HG03460 (cell line): ENCODE measurements around the gene MRNIP.

Experiments used
- ATAC-seq: cut with Tn5 transposase; IDR thresholded peaks from one replicate; pipeline ENCODE4 v1.9.1; 2021; ENCODE audit not compliant: unreplicated experiment

MRNIP gene

GRCh38 chr5:179889885-179890284 lies 31.3 kb upstream of the MRNIP start:
- no peak for ATAC-seq

GRCh38 chr5:179887802-179888201 lies 29.2 kb upstream of the MRNIP start:
- no peak for ATAC-seq

GRCh38 chr5:179887095-179887494 lies 28.5 kb upstream of the MRNIP start:
- ATAC-seq = no peak

GRCh38 chr5:179886190-179886911 lies 27.7 kb upstream of the MRNIP start:
- ATAC-seq = no peak

- no peak for ATAC-seq
These were observed 27.0 kb upstream of the MRNIP start for GRCh38 chr5:179885491-179886090.

- ATAC-seq = no peak
These were observed 24.5 kb upstream of the MRNIP start for GRCh38 chr5:179883163-179883562.

- no peak for ATAC-seq
These were observed 23.7 kb upstream of the MRNIP start for GRCh38 chr5:179882338-179882737.

- no peak for ATAC-seq
These were observed 22.4 kb upstream of the MRNIP start for GRCh38 chr5:179880848-179881590.

GRCh38 chr5:179880066-179880650 lies 21.5 kb upstream of the MRNIP start:
- ATAC-seq = no peak

- ATAC-seq = no peak
These were observed 21.0 kb upstream of the MRNIP start for GRCh38 chr5:179879690-179880010.

- no peak for ATAC-seq
These were observed 20.5 kb upstream of the MRNIP start for GRCh38 chr5:179879003-179879689.

- no peak for ATAC-seq
These were observed 19.8 kb upstream of the MRNIP start for GRCh38 chr5:179878222-179879002.

- no peak for ATAC-seq
These were observed 18.0 kb upstream of the MRNIP start for GRCh38 chr5:179876610-179876952.

GRCh38 chr5:179875741-179876609 lies 17.4 kb upstream of the MRNIP start:
- no peak for ATAC-seq

GRCh38 chr5:179874536-179875292 lies 16.1 kb upstream of the MRNIP start:
- no peak for ATAC-seq

GRCh38 chr5:179874136-179874535 lies 15.5 kb upstream of the MRNIP start:
- no peak for ATAC-seq

GRCh38 chr5:179873588-179874110 lies 15.0 kb upstream of the MRNIP start:
- no peak for ATAC-seq

GRCh38 chr5:179872828-179873575 lies 14.4 kb upstream of the MRNIP start:
- no peak for ATAC-seq
